WI38 (cell line): ENCODE results near the gene NIBAN1.

ENCODE experiments used
- H3K4me3 ChIP-seq: 2 replicates; pipeline ENCODE4 v1.5.1; 2011; ENCODE audit warnings: low read depth, mild to moderate bottlenecking, control low read depth, low read length
- TF ChIP-seq, protein P1 (sequence below): IDR thresholded peaks from 2 replicates; pipeline ENCODE4 v1.5.1; 2012; ENCODE audit warnings: low read depth, mild to moderate bottlenecking, control low read depth, low read length

Gene NIBAN1

DNA sequence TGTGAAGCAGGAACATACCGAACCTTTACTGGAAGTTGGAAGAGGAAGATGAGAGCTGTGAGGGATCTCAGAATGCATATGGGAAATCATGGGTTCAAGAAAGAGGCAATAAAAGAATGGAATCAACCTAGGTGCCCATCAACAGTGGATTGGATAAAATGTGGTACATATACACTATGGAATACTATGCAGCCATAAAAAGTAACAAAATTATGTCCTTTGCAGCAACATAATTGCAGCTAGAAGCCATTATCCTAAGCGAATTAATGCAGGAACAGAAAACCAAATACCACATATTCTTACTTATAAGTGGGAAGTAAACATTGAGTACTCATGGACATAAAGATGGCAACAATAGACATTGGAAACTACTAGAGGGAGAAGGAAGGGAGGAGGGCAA is 40.4 kb downstream of the NIBAN1 start:
- TF ChIP-seq, protein P1, sequence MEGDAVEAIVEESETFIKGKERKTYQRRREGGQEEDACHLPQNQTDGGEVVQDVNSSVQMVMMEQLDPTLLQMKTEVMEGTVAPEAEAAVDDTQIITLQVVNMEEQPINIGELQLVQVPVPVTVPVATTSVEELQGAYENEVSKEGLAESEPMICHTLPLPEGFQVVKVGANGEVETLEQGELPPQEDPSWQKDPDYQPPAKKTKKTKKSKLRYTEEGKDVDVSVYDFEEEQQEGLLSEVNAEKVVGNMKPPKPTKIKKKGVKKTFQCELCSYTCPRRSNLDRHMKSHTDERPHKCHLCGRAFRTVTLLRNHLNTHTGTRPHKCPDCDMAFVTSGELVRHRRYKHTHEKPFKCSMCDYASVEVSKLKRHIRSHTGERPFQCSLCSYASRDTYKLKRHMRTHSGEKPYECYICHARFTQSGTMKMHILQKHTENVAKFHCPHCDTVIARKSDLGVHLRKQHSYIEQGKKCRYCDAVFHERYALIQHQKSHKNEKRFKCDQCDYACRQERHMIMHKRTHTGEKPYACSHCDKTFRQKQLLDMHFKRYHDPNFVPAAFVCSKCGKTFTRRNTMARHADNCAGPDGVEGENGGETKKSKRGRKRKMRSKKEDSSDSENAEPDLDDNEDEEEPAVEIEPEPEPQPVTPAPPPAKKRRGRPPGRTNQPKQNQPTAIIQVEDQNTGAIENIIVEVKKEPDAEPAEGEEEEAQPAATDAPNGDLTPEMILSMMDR, result no peak
- H3K4me3 ChIP-seq, result no peak overlapping the region

DNA sequence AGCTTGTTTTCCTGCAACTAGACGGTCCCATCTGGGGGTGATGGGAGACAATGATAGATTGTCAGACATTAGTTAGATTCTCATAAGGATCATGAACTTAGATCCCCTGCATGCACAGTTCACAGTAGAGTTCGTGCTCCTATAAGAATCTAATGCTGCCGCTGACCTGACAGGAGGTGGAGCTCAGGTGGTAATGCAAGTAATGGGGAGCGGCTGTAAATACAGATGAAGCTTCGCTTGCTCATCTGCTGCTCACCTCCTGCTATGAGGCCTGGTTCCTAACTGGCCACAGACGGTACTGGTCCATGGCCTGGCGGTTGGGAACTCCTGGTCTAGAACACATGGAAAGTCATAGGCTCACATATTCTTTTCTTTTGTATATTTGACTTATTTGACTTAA is 42.0 kb downstream of the NIBAN1 start:
- no peak overlapping the region for H3K4me3 ChIP-seq
- TF ChIP-seq, protein P1, result no peak

DNA sequence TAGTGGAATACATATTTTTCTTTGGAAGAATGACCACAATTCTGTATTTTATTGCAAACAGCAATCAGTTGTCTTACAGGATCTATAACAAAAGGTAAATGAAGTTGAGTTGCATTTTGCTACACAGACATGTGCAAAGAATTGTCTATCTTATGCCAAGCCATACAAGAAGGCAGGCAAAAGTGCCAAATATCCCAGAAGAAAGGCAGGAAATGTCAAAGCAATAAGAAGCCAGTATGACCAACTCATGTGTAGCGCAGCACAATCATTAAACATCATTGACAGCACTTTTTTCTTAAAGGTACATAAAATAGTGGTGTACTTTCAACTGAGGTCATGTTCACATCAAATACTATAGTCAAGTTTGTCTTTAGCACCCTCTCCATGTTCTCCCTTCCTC is 42.7 kb downstream of the NIBAN1 start:
- TF ChIP-seq, protein P1, result no peak
- no peak overlapping the region for H3K4me3 ChIP-seq

DNA sequence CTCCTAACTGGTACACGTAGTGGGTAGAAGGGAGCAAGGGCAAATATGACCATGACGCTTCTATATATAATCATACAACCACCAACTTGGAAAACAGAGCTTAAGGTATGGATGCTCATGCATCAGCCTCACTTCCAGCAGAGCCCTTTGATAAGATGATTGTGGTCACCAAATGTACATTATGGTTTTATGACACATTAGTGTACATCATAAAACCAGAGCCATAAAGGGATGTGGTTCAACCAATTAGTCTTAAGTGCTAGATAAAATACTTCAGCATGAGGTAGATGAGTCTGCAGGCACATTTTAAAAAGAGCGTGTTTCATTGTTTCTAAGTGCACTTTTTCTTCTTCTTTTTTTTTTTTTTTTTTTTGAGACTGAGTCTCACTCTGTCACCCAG is 43.7 kb downstream of the NIBAN1 start:
- TF ChIP-seq, protein P1, result no peak
- H3K4me3 ChIP-seq, result no peak overlapping the region

DNA sequence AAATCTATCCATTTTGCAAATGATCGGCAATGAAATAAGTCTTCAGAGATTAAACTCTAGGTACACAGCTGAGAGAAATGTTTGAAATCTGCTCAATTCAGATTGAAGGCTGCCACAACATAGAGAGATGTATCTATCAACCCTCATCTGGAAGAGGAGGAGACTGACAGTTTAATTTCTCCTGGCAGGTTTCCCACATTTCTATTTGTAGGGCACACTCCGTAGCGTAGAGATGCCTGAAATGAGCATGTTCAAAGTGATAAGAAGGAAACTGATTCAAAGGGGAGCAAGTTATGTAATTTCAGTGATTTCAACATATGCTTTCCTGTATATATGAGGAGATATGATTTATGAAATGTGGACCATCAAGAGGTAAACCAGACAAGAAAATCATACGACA is 44.1 kb downstream of the NIBAN1 start:
- TF ChIP-seq, protein P1, result no peak
- H3K4me3 ChIP-seq, result no peak overlapping the region

DNA sequence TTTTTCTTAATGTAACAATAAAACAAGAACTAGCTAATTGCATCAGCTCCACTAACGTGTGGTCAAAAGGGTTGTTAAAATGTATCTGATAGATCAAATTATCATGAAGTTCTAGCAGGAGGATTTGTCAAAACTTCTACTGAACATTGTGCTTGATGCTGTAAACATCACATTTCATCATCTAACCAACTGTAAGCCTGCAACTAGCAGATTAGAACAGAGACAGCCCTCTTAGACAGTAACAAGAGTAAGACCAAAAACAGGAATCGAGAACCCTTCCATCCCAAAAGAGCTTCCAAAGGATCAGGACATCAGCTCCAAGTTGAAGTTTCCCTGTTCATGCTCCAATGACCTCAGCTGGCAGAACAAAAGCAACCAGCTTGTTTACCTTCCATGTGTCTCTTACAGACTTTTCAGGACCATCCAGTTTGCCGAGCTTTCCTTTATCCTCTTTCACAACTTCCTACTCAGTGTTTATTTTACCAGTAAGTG is 44.6 kb downstream of the NIBAN1 start:
- no peak overlapping the region for H3K4me3 ChIP-seq
- TF ChIP-seq, protein P1, result no peak

DNA sequence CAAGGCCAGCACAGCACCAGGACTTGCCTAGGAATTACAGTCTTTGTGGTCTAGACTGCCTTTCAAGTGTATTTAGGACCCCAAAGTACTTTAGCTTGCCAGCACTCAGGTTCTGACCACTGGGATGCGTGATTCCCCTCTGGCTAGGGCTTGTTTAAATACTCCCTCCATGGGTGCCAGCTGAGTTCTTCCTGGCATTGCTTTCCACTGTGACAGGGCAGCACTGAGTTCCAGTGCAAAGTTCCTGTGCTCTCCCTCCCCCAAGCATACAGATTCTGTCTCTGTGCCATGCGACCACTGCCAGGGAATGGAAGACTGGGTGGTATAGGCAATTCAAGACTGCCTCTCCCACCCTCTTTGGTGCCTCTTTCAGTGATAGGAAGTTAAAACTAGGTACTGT is 45.9 kb downstream of the NIBAN1 start:
- H3K4me3 ChIP-seq, result no peak overlapping the region
- TF ChIP-seq, protein P1, result no peak
